ENCODE data around the gene GPR162. TPM values are rescaled to one million over a fixed set of nuclear protein-coding genes. Genes with fewer than 3 reads are reported as not detected.

The GPR162 gene
- total and polyA plus RNA-seq, 8 donors, result 1.3 to 9.3 (median 4.0) TPM

DNA sequence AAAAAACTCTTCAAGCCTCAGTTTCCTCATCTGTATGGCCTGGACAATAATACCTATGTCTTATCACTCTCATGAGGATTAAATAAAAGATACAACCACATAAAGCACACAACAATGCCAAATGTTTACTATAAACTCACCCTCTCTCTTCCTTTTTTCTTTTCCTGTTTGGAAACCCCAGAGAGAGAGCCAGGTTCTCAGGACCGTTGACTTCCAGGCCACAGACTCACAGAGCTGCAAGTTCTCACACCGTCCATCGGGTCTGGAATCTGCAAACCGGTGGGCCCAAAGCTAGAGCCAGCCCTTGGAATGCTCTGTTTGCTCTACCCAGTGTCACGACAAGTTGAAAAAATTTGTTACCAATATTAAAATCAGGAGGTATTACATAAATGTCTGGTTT is 36.9 kb upstream of the GPR162 start:
- WGBS, 5 donors, result 65 to 75% (median 69%) methylated on average over 5 of the region's 5 CpGs

DNA sequence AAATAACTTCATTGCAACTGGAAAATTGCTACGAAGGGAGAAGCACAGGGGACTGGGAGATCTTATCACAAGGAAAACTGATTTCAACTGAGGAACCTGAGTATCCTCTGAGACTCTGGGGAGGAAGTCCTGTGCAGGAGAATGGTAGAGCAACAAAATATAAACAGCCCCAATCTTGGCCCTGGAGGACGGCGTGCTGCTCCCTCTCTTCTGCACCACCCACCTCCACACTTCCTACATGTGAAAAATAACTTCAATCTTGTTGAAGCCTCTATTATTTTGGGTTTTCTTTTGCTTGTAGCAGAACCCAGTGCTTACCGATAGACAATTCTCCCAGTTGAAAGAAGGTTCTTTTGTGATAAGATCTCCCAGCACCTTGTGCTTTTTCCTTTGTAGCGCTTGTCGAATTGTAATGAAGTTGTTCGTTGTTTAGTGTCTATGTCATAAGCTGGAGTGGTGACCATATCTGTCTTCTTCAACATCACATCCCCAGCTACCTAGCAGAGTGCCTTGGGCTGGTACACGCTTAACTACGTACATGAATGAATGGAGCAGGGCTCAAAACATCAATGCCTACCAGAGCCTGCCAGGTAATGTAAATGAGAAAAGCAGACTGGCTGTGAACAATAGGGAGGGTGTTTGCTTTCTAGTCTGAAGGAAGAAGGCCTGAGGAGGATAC is 35.1 kb upstream of the GPR162 start:
- Histone ChIP-seq H3K9me3 (no peaks in the 10 kb centered on the region), H3K27ac (no peak overlapping the region), H3K36me3 (no peaks in the 10 kb centered on the region), H3K4me3 (no peak overlapping the region), H3K27me3 (no peaks in the 10 kb centered on the region), H3K4me1 (peaks cover 0 to 13% (median 0%) of the 10 kb centered on the region in 4 donors)
- peak in 1 of 2 donors; percentile 1 for DNase-seq
- intact Hi-C loops (cut with DNase I; ENCODE audit: low total_unique reads), result no loop called here
- WGBS, 5 donors, result 64 to 74% (median 72%) methylated on average over 9 of the region's 9 CpGs
- TF ChIP-seq EP300 (IDR thresholded peaks at IDR 0.05) (no peak), POLR2AphosphoS5 (IDR thresholded peaks at IDR 0.05) (no peak), POLR2A (IDR thresholded peaks at IDR 0.05) (no peak)
- TF ChIP-seq, protein P1, sequence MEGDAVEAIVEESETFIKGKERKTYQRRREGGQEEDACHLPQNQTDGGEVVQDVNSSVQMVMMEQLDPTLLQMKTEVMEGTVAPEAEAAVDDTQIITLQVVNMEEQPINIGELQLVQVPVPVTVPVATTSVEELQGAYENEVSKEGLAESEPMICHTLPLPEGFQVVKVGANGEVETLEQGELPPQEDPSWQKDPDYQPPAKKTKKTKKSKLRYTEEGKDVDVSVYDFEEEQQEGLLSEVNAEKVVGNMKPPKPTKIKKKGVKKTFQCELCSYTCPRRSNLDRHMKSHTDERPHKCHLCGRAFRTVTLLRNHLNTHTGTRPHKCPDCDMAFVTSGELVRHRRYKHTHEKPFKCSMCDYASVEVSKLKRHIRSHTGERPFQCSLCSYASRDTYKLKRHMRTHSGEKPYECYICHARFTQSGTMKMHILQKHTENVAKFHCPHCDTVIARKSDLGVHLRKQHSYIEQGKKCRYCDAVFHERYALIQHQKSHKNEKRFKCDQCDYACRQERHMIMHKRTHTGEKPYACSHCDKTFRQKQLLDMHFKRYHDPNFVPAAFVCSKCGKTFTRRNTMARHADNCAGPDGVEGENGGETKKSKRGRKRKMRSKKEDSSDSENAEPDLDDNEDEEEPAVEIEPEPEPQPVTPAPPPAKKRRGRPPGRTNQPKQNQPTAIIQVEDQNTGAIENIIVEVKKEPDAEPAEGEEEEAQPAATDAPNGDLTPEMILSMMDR (IDR thresholded peaks at IDR 0.05), result no peak

More for the DNA sequence above, 36.9 kb upstream of the GPR162 start:
- TF ChIP-seq, protein P1 (IDR thresholded peaks at IDR 0.05), result no peak
- no peak for TF ChIP-seq POLR2AphosphoS5 (IDR thresholded peaks at IDR 0.05)
- peaks cover 0 to 13% (median 0%) of the 10 kb centered on the region in 4 donors for H3K4me1 ChIP-seq
- DNase-seq, result no peak
- no peaks in the 10 kb centered on the region for H3K9me3 ChIP-seq
- no peak overlapping the region for H3K27ac ChIP-seq
- intact Hi-C loops (cut with DNase I; ENCODE audit: low total_unique reads), result loop anchor here (5.0 kb wide), 1 partner anchor 47 kb away; no protein-coding TSS in a partner anchor
- H3K4me3 ChIP-seq, result no peak overlapping the region
- H3K27me3 ChIP-seq, result no peaks in the 10 kb centered on the region
- no peaks in the 10 kb centered on the region for H3K36me3 ChIP-seq

DNA sequence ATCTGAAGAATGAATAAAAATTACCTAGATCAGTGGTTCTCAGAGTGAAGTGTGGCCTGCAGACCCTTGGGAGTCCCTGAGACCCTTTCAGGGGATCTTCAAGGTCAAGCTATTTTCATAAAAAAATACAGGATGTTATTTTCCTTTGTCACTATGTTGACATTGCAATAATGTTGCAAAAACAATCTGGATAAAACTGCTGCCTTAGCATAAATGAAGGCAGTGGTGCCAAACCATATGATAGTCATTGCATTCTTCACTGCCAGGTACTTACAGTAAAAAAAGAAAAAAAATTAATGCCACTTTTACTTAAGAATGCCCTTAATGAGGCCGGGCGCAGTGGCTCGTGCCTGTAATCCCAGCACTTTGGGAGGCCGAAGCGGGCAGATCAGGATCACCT is 34.3 kb upstream of the GPR162 start:
- intact Hi-C loops (cut with DNase I; ENCODE audit: low total_unique reads), result no loop called here
- H3K27me3 ChIP-seq, result no peaks in the 10 kb centered on the region
- no peak overlapping the region for H3K4me3 ChIP-seq
- no peaks in the 10 kb centered on the region for H3K9me3 ChIP-seq
- peaks cover 0 to 13% (median 0%) of the 10 kb centered on the region in 4 donors for H3K4me1 ChIP-seq
- 92 to 97% (median 96%) methylated on average over 5 of the region's 5 CpGs for WGBS, 5 donors
- no peak for TF ChIP-seq EP300 (IDR thresholded peaks at IDR 0.05)
- no peak for TF ChIP-seq POLR2AphosphoS5 (IDR thresholded peaks at IDR 0.05)
- TF ChIP-seq, protein P1 (IDR thresholded peaks at IDR 0.05), result no peak
- TF ChIP-seq POLR2A (IDR thresholded peaks at IDR 0.05), result no peak
- no peak for DNase-seq
- no peak overlapping the region for H3K27ac ChIP-seq
- no peaks in the 10 kb centered on the region for H3K36me3 ChIP-seq

DNA sequence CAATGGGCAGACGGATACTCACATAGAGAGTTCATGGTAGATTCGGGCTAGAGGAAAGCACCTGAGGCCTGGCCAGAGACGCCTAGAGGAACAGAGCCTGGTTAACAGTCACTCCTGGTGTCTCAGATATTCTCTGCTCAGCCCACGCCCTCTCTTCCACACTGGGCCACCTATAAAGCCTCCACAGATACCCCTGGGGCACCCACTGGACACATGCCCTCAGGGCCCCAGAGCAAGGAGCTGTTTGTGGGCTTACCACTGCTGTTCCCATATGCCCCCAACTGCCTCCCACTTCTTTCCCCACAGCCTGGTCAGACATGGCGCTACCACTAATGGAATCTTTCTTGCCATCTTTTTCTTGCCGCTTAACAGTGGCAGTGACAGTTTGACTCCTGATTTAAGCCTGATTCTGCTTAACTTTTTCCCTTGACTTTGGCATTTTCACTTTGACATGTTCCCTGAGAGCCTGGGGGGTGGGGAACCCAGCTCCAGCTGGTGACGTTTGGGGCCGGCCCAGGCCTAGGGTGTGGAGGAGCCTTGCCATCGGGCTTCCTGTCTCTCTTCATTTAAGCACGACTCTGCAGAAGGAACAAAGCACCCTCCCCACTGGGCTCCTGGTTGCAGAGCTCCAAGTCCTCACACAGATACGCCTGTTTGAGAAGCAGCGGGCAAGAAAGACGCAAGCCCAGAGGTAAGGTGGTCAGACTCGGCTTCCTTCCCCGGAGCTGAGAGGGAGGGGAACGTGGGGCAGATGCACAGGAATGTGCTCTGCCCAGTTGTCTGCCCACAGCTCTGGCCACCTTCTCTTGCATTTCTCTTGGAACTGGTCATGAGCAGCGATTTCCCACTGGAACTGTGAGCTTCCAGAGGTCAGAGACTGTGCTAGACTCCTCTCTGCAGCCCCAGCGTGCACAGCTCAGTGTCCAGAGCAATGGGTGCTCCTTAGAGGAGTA is 32.4 kb upstream of the GPR162 start, which contains the start of gene CD4:
TSS of gene CD4 (plus strand) at position 557 of the 953 bp plus-strand sequence. CDS start 10,611 bp downstream, outside the sequence.
- H3K27me3 ChIP-seq, result no peaks in the 10 kb centered on the region
- H3K36me3 ChIP-seq, result no peaks in the 10 kb centered on the region
- peak within 1 kb of the TSS in 3 of 5 donors; percentile 50 to 76 (median 51) for H3K27ac ChIP-seq
- H3K4me1 ChIP-seq, result peaks cover 0 to 23% (median 3%) of the 10 kb centered on the region in 4 donors
- DNase-seq, result peak in 1 of 2 donors; percentile 69
- 51 to 57% (median 52%) methylated on average over 17 to 18 of the region's 18 CpGs for WGBS, 5 donors
- TF ChIP-seq, protein P1 (IDR thresholded peaks at IDR 0.05), result no peak
- no peak for TF ChIP-seq POLR2A (IDR thresholded peaks at IDR 0.05)
- peak in 2 of 3 donors; percentile 18 to 24 for TF ChIP-seq POLR2AphosphoS5 (IDR thresholded peaks at IDR 0.05)
- TF ChIP-seq EP300 (IDR thresholded peaks at IDR 0.05), result no peak
- intact Hi-C loops (cut with DNase I; ENCODE audit: low total_unique reads), result no loop called here
- H3K9me3 ChIP-seq, result no peaks in the 10 kb centered on the region
- H3K4me3 ChIP-seq, result peak within 1 kb of the TSS; percentile 14 to 32 (median 20)
